HFFc6 (cell line): ENCODE data around the gene ATP6V0A1. TPM values are rescaled to one million over a fixed set of nuclear protein-coding genes. Genes with fewer than 3 reads are reported as not detected.

Experiments
- DNase-seq: peaks from one replicate; pipeline ENCODE4 v3.0.0-alpha.2; 2018
- H3K27ac Mint-ChIP-seq: 2 replicates; pipeline ENCODE4 v1.8.0; 2020; ENCODE audit warnings: mild to moderate bottlenecking, mixed read lengths
- H3K27me3 Mint-ChIP-seq: 2 replicates; pipeline ENCODE4 v1.8.0; 2021; ENCODE audit warnings: mild to moderate bottlenecking, moderate library complexity, mixed read lengths; ENCODE audit not compliant: insufficient read depth
- H3K36me3 Mint-ChIP-seq: 2 replicates; pipeline ENCODE4 v1.8.0; 2021; ENCODE audit warnings: low read depth, mixed read lengths
- H3K4me1 Mint-ChIP-seq: 2 replicates; pipeline ENCODE4 v1.8.0; 2020; ENCODE audit warnings: low read depth, mixed read lengths
- H3K4me3 Mint-ChIP-seq: 2 replicates; pipeline ENCODE4 v1.8.0; 2020; ENCODE audit warnings: mild to moderate bottlenecking, moderate library complexity, mixed read lengths
- H3K9me3 Mint-ChIP-seq: 2 replicates; pipeline ENCODE4 v1.8.0; 2020; ENCODE audit warnings: mild to moderate bottlenecking, mixed read lengths
- CTCF ChIP-seq: fragments of 200-600 bp; sonication (generic); IDR thresholded peaks from 2 replicates; pipeline ENCODE4 v1.5.0; 2021; ENCODE audit warnings: antibody characterized with exemption, mild to moderate bottlenecking
- total RNA-seq, 6 experiments: library from RNA; stranded (reverse); fragmentation: NEBNext Ultra II Directional; extraction: Animal tissue kit (Norgen Biotek cat#: 25700); gene quantifications; 2 replicates in 1 of 6; 3 replicates in 5 of 6; pipeline ENCODE4 v1.2.3, GENCODE V29; 2021

The ATP6V0A1 gene
- total RNA-seq, 6 experiments from 2014 or later = 29.6 to 56.7 (median 37.1) TPM

- TF ChIP-seq CTCF = no peak
- Mint-ChIP-seq H3K36me3 (peaks cover 18% of the 10 kb centered on the region), H3K4me3 (no peak overlapping the region), H3K27me3 (peaks cover 1% of the 10 kb centered on the region; the same call in 1 of the 2 replicates), H3K27ac (no peak overlapping the region), H3K4me1 (peaks cover 35% of the 10 kb centered on the region), H3K9me3 (no peaks in the 10 kb centered on the region)
- DNase-seq = no peak
These were observed 55.0 kb downstream of the ATP6V0A1 start for GRCh38 chr17:42513686-42514085.

- DNase-seq = no peak
- Mint-ChIP-seq H3K4me1 (peaks cover 36% of the 10 kb centered on the region), H3K4me3 (no peak overlapping the region), H3K36me3 (peaks cover 16% of the 10 kb centered on the region), H3K27me3 (no peaks in the 10 kb centered on the region; the same call in 1 of the 2 replicates), H3K9me3 (no peaks in the 10 kb centered on the region), H3K27ac (no peak overlapping the region)
- no peak for TF ChIP-seq CTCF
These were observed 55.6 kb downstream of the ATP6V0A1 start for GRCh38 chr17:42514279-42514678.

GRCh38 chr17:42514867-42515266 is 56.2 kb downstream of the ATP6V0A1 start:
- Mint-ChIP-seq H3K36me3 (peaks cover 13% of the 10 kb centered on the region), H3K27me3 (peaks cover 2% of the 10 kb centered on the region), H3K9me3 (no peaks in the 10 kb centered on the region), H3K4me3 (no peak overlapping the region), H3K27ac (peak overlapping the region; percentile 20; the same call in 1 of the 2 replicates), H3K4me1 (peaks cover 42% of the 10 kb centered on the region)
- no peak for TF ChIP-seq CTCF
- DNase-seq = no peak

GRCh38 chr17:42517516-42517915 is 58.8 kb downstream of the ATP6V0A1 start:
- Mint-ChIP-seq H3K27me3 (peaks cover 6% of the 10 kb centered on the region), H3K9me3 (no peaks in the 10 kb centered on the region), H3K27ac (peak overlapping the region; percentile 97), H3K4me1 (peaks cover 69% of the 10 kb centered on the region), H3K4me3 (peak overlapping the region; percentile 71), H3K36me3 (peaks cover 14% of the 10 kb centered on the region)
- DNase-seq = peak; percentile 90
- peak; percentile 99 for TF ChIP-seq CTCF

GRCh38 chr17:42518046-42518754 is 59.5 kb downstream of the ATP6V0A1 start:
- no peaks in the 10 kb centered on the region for H3K9me3 Mint-ChIP-seq
- H3K27me3 Mint-ChIP-seq = peaks cover 6% of the 10 kb centered on the region
- TF ChIP-seq CTCF = no peak
- peak overlapping the region; percentile 97 for H3K27ac Mint-ChIP-seq
- peak; percentile 97 for DNase-seq
- peaks cover 16% of the 10 kb centered on the region for H3K36me3 Mint-ChIP-seq
- H3K4me3 Mint-ChIP-seq = peak overlapping the region; percentile 71
- H3K4me1 Mint-ChIP-seq = peaks cover 76% of the 10 kb centered on the region
